AG09319 (cell line): ENCODE results near the gene SSBP2.
A peak's percentile ranks its signal among the peaks of the same experiment; 100 is the strongest.

Experiments
- DNase-seq: peaks from one replicate; pipeline ENCODE4 v3.0.0-alpha.2; 2010; ENCODE audit warnings: low read depth; ENCODE audit errors: extremely low read depth
- TF ChIP-seq, protein P1 (sequence below): IDR thresholded peaks from 2 replicates; pipeline ENCODE4 v1.5.1; 2011; ENCODE audit warnings: low read depth, mild to moderate bottlenecking, inconsistent platforms, low read length, moderate library complexity

Gene SSBP2

DNA sequence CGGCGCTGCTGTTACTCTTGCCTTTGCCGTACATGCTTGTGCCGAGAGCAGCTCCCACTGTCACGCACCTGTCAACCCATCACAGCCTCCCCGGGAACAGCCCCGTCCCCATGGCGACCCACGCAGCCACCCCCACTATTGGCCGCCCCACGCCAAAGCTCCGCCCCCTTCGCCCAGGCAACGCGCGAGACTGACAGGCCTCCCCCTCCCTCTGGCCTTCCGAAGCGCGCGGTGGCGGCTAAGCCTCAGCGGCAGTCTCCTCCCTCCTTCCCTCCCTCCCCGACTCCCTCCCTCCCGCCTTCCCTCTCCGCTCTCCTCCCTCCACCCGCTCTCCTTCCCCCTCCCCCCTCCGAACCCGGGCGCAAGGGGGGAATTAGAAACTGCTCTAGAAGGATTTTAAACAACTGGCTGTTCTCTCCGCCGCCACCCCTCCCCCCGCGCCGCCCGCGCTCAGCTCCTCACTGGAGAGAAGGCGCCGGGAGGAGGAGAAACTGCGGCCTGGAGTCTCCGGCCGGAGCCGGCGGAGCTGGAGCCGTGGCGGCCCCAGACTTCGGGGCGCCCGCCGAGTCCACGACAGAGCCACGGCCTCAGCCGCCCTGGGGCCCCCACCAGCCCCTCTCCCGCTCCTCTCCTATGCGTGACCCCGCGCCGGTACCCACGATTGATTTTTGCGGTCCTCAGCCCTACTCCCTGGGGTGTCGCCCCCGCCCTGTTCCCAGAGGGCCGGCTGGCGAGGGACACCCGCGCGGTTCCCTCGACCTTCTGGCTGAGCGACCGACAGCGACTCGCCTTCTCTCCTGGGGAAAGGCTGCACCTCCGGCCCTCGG lies at the start of gene SSBP2:
SSBP2 (minus strand) TSS at position 89 of the 827 bp plus-strand sequence; CDS start at position 34, 55 bp downstream.
- TF ChIP-seq, protein P1, sequence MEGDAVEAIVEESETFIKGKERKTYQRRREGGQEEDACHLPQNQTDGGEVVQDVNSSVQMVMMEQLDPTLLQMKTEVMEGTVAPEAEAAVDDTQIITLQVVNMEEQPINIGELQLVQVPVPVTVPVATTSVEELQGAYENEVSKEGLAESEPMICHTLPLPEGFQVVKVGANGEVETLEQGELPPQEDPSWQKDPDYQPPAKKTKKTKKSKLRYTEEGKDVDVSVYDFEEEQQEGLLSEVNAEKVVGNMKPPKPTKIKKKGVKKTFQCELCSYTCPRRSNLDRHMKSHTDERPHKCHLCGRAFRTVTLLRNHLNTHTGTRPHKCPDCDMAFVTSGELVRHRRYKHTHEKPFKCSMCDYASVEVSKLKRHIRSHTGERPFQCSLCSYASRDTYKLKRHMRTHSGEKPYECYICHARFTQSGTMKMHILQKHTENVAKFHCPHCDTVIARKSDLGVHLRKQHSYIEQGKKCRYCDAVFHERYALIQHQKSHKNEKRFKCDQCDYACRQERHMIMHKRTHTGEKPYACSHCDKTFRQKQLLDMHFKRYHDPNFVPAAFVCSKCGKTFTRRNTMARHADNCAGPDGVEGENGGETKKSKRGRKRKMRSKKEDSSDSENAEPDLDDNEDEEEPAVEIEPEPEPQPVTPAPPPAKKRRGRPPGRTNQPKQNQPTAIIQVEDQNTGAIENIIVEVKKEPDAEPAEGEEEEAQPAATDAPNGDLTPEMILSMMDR: no peak
- DNase-seq: peak; percentile 99

DNA sequence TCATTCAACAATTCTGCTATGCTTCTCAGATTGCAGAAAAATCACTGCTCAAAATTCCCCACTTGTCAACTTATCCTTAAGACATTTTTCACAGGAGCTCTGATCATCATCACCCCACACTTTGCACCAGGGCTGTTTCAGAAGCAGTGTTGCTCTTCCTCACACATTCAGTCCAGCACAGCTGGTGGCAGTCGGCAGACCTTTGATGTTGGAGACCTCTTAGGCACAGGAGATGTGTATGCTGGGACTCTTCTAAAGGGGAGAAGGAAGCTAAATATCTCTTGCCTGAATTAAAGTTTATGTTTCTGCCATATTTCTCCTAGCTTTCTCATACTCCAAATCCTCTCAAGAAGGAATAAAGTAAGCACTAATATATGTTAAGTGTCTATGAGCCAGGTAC lies 44.8 kb upstream of the SSBP2 start:
- no peak for DNase-seq
- TF ChIP-seq, protein P1: no peak

DNA sequence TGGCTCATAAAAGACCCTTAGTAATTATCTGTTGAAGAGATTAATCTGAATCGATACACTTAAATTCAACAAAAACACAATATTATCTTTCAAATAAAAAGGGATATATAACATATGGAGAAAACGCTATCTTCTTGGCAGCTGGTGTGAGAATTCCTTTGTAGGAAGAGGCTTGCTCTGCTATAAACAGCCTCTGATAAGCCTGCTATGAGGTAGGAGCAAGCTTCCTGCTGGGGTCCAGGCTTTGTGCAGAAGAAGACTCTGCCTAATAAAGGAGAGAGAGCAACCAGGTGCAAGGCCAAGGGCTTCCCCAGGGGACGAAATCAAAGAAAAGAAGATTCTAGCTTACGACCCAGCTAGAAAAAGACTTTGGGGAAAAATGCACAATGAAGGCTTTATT lies 43.3 kb upstream of the SSBP2 start:
- TF ChIP-seq, protein P1: no peak
- no peak for DNase-seq

DNA sequence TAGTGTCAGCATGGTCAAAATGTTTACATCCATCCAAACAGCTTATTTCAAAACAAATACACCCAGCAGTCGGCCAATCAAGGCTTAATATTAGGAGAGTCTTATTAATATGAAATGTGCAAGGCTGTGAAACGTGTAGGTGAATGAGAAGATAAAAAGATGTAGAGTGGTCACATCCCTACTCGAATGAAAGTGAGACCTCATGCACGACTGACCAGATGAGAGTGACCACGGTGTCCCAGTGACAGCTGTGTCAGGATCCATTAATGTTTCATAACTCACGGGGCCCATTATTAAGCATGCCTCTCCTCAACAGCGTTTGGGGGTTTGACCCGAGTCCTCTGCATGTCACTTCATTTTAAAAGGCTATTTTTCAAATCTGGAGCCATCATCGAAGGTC lies 39.4 kb upstream of the SSBP2 start:
- no peak for DNase-seq
- TF ChIP-seq, protein P1: no peak

DNA sequence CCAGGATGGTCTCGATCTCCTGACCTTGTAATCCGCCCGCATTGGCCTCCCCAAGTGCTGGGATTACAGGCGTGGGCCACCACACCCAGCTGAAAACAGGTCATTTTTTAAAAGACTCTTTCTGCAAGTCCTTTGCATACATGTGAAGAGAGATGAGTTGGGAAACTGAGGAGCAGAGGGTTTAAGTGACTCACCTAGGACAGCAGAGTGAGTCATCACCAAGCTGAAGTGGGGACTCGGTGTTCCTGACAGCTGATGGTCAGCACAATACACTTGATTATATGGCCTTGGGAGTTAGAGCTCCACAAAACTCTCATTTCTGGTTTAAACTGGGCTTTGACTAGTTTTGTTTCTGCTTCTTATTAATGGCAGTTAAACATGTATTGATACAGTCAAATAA lies 38.1 kb upstream of the SSBP2 start:
- TF ChIP-seq, protein P1: no peak
- DNase-seq: no peak

DNA sequence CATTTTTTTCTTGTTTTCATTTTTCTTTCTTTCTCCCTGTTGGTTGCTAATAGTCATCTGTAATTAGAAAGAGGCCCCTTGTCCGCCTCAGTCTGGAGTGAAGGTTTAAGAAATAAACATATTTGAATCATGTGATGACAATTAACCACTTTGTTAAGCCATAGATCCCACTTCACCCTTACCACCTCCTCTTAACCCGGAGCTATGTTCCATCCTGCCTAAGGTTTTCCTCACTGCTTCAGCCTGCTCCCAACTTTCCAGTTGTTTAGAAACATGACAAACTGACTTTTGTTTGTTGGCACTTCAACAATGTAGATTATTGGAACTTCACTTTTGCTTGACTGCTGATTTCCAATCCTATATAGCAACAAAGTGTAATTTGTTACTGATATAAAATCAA lies 37.4 kb upstream of the SSBP2 start:
- TF ChIP-seq, protein P1: no peak
- DNase-seq: no peak

DNA sequence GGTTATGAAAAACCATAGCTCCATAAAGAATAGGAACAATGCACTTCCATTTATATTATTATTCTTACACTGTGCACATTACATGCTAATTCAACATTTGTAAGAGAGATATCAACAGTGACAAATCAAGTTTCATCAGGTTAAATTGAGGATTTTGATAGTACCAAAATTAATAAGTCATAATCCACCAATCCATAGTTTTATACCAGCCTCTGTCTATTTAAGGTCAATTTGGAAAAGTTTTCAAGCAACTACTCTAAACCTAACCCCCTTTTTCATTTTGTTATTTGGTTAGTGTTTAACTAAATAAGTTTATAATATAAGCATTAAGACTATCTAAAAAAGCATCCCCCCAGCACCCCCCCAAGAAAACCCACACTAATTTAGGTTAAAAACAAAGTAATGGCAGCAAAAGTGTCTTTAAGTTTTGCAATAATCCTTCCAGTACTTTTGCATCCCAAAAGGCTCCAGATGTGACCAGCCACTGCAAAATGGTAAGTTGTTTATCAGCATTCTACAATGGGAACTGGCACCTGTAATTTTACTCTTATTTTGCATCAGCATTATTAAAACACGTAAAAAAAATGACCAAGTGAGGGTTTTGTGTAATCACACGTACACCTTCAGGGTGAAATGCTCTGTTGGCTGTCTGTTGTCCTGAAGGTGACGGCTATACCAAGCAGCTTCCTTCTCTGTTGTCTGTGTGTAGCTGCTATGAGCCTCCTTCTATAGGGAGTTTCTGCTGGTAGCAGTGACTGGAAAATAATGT lies 36.8 kb upstream of the SSBP2 start:
- TF ChIP-seq, protein P1: no peak

More for the DNA sequence above, 36.8 kb upstream of the SSBP2 start:
- peak; percentile 42 for DNase-seq
